Hematopoietic multipotent progenitor cell treated with erythropoietin and hydrocortisone succinate and interleukin-3 and kit ligand, for 4 days (in vitro differentiated cells): ENCODE measurements around the gene RAB27A.
"Not testable (repeated sequence)": the region's sequence is repeated elsewhere in the genome, so short reads cannot be mapped to it uniquely, and the experiment has no call there.

Experiments used
- DNase-seq: peaks from one replicate; pipeline ENCODE4 v3.0.0-alpha.2; 2015

The RAB27A gene

GRCh38 chr15:55289746-55290527, at the start of gene RAB27A:
TSS of gene RAB27A (minus strand) at chr15:55289813. CDS start at chr15:55234934, 54,879 bp downstream.
- peak; percentile 81 for DNase-seq

DNA sequence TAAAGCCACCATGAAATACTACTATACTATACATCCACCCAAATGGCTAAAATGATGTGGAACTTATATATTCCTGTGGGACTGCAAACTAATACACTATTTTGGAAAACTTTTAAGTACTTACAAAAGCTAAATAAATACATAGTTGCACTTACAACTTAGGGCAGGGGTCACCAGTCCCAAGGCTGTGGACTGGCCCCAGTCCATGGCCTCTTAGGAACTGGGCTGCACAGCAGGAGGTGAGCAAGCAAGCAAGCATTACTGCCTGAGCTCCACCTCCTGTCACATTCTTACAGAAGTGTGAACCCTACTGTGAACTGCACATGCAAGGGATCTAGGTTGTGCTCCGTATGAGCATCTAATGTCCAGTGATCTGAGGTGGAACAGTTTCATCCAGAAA, 47.5 kb upstream of the RAB27A start:
- DNase-seq: no peak

DNA sequence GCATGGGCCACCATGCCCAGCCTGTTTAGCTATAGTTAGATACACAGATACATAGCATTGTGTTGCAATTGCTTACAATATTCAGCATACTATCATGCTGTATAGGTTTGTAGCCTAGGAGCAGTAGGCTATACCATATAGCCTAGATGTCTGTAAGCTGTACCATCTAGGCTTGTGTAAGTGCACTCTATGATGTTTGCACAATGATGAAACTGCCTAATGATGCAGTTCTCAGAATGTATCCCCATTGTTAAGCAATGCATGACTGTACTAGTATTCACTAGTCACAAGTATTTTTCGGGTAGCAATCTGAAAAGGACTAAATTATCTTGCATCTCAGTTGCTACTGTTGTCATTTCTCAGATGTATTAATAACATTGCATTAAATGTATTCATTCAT, 45.4 kb upstream of the RAB27A start:
- DNase-seq: no peak

DNA sequence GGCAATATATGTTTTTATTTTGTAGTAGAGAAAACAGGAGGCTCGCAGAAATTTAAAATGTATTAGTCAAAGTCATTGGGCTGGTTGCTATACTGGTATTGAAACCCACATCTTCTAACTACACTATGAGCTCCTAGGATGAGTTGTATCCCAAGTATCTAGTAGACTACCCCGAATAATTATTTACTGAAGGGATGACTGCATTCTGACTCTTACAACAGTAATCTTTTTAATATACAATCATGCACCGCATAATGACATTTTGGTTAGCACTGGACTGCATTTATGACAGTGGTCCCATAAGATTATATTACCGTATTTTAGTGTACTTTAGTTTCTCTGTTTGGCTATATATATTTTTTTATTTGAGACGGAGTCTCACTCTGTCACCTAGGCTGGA, 44.8 kb upstream of the RAB27A start:
- no peak for DNase-seq

DNA sequence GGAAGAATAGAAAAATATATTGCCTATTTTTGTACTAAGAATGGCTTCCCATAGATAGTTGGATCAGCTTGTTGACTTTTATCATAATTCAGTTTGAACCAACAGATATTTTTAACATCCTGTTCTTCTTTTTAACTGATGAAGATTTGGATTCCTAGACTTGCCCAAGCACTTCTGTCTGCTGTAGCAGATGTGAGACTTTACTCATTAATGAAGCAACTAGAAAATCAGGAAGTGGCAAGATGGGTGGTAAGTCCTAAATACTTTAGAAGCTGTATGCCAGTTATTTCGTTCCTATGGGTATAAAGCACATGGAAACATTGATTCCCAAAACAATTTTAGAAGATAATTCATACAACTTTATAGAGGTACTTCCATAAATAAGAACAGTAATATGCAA, 37.8 kb upstream of the RAB27A start:
- peak; percentile 64 for DNase-seq

DNA sequence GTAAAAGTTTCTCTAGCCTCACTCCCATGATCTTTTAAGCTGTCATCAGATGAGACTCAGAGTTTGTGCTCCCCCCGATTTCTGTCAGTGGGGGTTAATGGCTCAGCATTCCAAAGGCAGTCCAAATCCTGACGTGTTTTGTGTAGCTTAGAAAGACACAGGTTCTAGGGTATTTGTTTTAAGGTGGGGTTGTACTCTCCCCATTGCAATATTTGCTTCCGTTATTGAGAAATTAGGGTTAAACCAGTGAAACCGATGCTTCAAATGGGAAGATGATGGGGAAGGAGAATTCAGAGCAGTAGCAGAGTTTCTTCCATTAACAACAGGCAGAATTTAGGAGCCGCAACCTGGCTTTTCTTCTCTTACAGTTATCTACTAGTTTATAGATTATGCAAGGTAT, 32.9 kb upstream of the RAB27A start:
- DNase-seq: no peak

- no peak for DNase-seq
These were observed 31.4 kb upstream of the RAB27A start for GRCh38 chr15:55320963-55321362.

DNA sequence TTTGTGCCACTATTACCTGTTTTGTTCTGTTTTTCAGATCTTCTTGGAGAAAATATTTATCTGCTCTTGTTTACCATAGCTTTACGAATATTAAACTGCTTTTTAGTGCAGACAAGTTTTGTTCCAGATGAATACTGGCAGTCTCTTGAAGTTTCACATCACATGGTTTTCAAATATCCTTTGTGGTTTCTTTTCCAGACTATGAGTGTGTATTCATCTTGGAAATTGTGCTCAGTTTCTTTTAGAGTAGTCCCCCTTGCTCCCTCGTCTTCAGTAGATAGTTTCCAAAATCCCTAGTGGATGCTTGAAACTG, 30.6 kb upstream of the RAB27A start:
- no peak for DNase-seq

- peak; percentile 78 for DNase-seq
These were observed 30.1 kb upstream of the RAB27A start for GRCh38 chr15:55319537-55320237.

GRCh38 chr15:55318588-55319494, 29.2 kb upstream of the RAB27A start, which contains the start of the genes PIGB and PIGBOS1:
TSS of gene PIGB (plus strand) at chr15:55319222. CDS start at chr15:55319251, 29 bp downstream.
TSS of gene PIGBOS1 (minus strand) at chr15:55319123. CDS start at chr15:55317792, 1,331 bp downstream.
- peak; percentile 97 for DNase-seq

- not testable (repeated sequence) for DNase-seq
These were observed 13.2 kb upstream of the RAB27A start for GRCh38 chr15:55302801-55303200.

- DNase-seq: no peak
These were observed 7.7 kb upstream of the RAB27A start for GRCh38 chr15:55297315-55297714.

GRCh38 chr15:55290528-55291057, 980 bp upstream of the RAB27A start:
- peak; percentile 92 for DNase-seq

DNA sequence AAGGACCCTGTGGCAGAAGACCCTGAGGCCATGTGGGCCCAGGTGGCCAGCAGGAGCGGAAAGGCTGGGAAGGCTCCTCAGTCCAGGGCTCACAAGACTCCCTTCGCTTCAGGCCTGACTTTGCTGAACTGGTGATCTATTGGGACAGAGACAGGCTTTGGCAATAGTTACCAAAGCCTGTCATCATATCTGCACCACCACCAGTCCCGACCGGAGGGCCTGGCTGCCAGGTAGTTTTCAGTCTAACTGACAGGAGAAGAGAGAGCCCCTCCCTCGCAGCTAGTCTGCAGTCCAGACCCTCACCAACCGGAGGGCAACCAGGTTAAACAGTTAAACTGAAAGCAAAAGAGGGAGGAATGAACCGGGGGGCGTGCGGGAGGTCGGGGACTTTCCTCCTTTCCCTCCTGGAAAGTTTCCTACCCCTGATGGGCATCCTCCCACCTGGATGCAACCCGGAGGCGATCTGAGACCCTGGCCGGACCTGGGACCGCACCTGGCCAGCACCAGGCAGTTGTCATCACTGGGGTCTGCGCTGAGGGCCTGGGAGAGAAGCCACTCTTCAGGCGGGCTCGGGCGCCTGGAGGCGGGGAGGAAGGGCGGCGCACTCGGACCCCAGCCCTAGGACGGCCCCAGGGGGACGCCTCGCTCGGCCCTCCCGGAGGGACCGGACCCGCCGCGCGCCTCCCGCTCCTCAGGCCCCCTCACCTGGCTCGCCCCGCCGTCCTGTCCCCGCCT, 435 bp downstream of the RAB27A start:
- peak; percentile 56 for DNase-seq

DNA sequence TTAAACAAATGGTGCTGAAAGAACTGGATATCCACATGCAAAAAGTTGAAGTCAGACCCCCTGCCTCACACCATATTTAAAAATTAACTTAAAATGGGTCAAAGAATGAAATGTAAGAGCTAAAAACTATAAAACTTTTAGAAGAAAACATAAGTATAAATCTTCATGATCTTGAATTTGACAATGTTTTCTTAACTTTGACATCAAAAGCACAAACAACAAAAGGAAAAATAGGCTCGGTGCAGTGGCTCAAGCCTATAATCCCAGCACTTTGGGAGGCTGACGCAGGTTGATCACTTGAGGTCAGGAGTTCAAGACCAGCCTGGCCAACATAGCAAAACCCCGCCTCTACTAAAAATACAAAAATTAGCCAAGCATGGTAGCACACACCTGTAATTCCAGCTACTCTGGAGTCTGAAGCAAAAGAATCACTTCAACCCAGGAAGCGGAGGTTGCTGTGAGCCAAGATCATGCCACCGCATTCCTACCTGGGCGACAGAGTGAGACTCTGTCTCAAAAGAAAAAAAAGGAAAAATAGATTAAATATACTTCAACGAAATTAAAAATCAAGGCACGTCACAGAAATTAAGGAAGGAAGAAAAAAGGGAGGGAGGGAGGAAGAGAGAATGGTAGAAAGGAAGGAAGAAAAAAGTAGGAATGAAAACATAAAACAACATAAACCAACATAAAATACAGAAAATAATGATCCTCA, 1.5 kb downstream of the RAB27A start:
- no peak for DNase-seq

- not testable (repeated sequence) for DNase-seq
These were observed 3.0 kb downstream of the RAB27A start for GRCh38 chr15:55286442-55287189.

DNA sequence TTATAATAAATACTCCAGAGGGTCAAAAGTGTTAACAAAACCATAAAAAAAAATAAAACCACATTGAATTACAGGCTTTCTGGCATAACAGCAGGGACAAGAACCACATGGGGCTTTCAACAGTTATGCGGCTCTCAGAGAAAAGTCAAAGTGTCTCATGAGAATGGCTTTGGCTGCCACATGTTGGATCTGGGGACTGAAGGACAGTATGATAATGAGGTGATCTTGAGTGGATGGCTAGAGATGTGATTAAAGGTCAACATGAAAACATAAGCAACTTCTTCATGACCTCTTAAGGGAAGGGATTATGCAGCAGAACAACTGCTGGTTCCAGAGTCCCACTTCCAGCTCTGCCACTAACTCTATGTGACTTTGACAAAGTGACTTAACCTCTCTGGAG, 5.2 kb downstream of the RAB27A start:
- no peak for DNase-seq

DNA sequence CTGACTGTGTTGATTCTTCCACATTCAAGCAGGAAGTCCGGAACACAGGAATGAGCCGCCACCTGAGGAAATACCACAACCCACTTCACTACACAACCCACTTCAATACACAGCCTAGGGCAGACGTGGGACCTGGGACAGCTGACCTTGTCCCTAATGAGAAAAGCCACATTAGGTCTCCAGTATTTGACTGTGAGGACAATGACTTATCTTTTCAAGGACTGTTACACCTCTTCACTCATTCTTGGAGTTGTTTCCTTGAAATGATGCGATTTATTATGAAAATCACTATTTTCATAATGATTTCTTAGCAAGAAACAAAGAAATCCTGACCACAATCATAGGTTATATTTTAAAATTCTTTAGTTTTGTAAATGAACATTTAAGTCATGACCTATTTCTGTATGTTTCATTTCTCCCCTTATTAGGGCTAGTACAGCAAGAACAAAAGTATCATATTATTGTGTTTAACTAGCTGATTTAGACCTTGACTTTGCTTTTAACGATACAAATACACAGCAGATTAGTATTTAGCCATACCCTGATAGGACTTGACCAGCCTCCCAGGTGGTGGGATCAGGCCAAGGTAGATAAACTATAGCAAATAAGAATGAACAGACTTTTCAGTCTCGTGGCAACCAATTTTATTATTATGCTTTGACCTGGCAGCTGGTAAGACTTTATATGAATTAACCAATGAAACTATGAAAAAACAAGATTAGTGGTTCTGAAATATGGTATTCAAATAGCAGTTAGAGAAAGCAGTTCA, 6.0 kb downstream of the RAB27A start:
- DNase-seq: no peak

DNA sequence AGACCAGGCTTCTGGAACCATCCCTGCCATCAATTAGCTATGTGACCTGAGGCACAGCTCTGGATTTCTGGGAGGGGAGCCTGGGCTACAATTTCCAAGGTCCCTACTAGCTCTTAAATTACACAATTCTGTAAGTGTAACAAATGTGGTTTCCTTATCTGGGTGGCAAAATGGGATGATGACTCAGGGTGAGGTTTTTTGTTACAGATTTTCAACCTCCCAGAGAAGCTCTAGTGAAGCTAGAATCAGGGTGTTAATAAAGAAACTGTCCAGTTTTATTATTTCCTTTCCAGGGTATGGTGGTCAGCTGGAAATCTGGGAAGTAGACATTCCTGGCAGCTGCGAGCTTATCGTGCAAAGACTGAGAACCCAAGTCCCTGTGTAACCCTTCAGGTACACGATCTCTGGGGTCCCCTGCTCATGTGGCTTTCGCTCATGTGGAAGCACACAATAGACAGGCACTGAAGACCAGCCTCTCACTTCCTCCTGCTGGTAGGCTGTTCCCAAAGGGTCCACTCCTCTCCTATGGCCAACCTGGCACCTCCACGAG, 7.3 kb downstream of the RAB27A start:
- DNase-seq: peak; percentile 86
